GM18909 (cell line): ENCODE data around the gene PODN.

ENCODE experiments used
- ATAC-seq: cut with Tn5 transposase; IDR thresholded peaks from one replicate; pipeline ENCODE4 v1.9.1; 2021; ENCODE audit warnings: mild to moderate bottlenecking; ENCODE audit not compliant: unreplicated experiment, poor library complexity

The PODN gene

DNA sequence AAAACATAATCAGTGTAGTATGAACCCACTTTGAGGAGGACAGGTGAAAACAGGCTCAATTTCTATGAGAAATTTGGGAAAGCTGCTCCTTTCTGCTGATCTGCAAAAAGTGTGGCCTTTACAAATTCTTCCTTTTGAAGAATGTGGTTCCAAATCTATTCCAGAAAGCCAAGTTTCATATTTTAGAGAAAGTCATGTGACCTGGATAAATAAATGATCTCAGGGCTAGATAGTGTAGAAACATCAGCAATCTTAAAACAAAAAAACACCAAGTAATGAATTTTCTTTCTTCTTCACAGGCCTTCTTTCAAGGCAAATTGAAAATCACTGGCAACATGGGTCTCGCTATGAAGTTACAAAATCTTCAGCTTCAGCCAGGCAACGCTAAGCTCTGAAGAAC lies 11.7 kb upstream of the PODN start:
- no peak for ATAC-seq

DNA sequence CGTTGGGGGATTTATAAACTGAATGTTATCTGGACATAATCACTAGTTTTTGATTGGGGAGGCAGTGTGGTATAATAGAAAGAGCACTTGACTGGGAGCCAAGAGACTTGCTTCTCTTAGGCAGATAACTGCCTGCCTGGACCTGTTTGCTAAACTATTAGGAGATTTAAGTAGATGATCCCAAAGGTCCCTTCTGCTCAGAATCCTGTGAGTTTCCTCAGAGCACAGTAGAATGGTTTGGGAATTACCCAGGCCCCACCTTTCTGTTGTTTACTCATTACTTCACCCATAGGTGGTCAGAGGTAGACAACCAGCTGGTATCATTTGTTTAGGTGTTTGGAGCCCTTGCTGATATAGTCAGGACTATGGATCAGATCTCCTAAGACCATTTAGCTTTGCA lies 10.3 kb upstream of the PODN start:
- no peak for ATAC-seq

DNA sequence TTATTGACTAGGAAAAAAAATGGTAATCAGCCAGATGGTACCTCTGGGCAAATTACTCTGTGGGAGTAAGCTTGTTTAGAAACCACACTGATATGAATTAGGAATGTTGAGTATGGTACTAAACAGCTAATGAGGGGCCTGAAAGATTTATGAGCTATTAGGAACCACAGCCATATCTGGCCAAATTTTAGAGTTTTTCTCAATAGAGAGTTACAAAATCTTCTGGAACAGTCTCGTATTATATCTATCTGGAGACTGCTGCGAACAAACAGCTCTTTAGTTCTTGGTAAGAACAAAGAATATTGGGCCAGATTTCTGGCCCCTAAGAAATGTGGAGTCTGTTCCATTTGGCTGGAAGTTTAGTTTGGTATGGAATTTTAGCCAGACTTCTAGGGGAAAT lies 4.9 kb upstream of the PODN start:
- ATAC-seq, result no peak

DNA sequence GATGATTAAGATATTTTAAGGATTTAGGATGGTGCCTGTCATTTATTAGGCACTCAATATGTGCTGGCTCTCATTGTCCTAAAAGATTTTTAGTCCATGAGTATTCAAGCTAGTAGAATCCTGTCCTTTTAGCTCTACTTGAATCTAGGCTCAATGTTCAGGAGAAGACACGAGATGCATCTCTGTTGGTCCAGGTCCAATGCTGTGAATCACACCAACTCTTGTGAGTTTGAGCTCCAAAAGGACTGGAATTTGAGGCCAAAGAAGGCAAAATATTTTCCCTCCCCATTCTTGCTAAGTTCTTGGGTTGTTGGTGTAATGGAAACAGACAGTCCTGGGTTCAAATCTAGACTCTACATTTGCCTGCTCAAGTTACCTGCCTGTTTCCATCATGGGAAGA lies 1.4 kb upstream of the PODN start:
- ATAC-seq, result no peak

DNA sequence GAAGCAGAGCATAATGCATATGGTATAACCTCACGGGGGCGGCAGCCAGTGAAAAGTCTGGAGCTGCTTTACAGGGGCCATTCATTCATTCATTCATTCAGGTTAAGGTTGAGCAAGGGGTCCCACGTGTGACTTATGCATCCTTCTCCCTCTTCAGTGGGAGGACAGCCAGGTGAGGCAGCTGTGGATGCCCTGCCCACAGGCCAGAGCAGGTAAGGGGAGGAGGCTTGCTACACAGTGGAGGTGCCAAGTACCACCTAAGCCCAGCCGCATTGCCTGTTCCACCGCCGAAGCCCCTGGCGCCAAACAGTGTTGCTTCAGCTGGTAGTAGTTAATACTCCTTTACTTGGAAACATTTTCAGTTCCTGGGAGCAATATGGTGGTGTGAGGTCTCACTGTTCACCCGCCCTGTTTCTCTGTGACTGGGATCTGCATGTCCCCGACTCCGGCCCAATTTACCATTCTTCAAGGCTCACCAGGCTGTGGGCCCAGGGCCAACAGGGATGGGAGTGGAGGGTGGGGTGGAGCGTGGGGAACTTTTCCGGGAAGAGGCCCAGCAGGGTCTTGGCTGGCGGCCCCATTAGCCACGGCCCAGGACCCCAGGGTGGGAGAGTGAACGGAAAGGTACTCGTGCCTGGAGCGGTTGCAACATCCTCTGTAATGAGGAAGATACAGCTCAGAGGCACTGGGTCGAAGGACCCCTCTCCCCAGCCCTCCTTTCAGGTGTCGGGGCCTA lies 722 bp upstream of the PODN start:
- no peak for ATAC-seq

DNA sequence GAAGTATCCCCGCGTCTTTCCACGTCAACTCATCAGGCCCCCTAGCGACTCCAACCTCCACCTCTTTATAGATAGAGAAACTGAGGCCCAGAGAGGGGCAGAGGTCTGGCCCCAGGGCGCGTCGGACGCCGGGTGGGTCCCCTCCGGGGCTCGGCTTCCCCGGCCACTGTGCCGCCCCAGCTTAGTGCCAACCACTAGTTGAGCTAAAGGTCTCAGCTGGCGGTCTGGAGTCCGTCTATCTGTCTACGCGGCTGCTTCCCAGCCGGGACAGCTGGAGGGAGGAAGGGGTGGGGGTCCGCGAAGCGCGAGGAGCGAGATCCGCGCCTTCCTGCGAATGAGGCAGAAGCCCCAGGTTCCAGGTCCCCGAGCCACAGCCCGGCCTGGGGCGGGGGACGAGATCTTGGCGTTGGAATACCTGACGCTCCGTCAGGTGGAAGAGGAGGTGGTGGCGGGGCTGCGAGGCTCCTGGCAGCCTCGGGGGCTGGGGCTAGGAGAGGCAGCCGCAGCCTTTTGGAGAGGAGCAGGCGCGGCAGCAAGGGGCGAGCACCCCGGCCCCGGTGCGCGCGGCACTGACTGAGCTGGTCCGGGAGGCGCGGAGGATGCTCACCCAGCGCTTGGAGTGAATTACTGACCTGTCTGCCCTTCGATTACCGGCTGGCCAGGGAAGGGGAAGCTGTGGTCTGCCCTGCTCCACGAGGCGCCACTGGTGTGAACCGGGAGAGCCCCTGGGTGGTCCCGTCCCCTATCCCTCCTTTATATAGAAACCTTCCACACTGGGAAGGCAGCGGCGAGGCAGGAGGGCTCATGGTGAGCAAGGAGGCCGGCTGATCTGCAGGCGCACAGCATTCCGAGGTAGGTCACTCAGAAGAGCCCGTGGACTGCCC lies 937 bp downstream of the PODN start:
- no peak for ATAC-seq

DNA sequence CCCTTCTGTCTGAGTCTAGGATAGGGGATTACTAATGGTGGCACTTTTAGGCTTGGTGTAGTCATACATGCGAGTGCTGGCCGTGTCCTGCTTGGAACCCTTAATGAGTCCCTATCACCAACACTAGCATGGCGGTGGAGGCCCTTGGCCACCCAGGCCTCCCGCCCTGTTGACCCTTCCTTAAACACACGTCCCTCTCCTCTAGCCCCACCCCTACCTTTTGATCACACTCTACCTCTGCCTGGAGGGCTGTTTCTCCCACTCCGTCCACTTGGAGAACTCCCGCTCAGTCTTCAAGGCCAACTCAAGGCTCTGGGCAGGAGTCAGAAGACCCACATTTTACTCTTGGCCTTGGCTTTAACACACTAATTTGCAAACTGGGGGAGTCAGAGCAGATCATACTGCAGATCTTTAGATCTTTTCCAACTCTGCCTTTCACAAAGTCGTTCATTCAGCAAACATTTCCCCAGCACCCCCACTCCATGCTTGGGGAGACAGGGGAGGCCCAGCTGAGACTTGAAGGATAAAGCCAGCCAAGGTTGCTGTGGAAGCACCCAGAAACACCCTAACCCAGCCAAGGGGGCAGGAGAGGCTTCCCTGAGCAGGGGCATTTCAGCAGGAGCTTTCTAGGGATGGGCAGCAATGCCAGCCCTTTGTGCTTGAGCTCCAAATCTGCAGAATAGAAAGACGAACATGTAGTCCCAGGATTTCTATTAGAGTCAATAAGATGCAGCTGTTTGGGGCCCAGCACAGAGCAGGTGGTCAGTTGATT lies 1.9 kb downstream of the PODN start:
- no peak for ATAC-seq

DNA sequence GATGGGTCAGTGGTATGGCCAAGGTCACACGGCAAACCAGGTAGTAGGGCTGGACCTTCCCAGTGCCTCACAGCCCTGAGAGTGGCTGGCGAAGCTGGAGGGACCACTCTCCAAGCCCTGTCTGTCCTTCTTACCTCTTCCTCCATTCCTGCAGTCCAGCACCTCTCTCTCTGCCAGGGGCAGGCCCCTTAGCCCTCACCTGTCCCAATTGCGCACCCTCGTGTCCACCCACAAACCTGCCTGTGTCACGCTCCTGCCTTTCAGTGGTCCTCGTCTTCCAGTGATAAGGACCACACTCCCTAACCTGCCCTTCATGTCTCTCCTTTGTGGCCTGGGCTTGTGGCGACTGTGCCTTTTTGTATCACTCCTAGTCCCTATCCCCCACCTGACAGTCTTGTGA lies 3.4 kb downstream of the PODN start:
- no peak for ATAC-seq

DNA sequence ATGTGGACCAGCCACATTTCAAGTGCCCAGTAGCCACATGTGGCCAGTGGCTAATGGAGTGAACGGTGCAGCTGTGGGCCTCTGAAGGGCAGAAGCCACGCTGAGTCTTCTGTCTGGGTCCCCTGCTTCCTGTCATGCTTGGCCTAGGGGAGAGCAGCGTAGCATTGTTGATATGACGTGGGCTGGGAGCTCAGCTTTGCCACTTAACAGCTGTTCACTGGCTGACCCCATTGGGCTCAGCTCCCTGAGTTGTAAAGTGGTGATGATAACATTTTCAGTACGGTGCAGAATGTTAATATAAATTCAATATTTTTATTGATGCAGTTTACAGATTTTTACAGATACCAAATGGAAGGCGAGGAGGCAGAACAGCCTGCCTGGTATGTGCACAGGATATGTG lies 4.5 kb downstream of the PODN start:
- ATAC-seq, result no peak

DNA sequence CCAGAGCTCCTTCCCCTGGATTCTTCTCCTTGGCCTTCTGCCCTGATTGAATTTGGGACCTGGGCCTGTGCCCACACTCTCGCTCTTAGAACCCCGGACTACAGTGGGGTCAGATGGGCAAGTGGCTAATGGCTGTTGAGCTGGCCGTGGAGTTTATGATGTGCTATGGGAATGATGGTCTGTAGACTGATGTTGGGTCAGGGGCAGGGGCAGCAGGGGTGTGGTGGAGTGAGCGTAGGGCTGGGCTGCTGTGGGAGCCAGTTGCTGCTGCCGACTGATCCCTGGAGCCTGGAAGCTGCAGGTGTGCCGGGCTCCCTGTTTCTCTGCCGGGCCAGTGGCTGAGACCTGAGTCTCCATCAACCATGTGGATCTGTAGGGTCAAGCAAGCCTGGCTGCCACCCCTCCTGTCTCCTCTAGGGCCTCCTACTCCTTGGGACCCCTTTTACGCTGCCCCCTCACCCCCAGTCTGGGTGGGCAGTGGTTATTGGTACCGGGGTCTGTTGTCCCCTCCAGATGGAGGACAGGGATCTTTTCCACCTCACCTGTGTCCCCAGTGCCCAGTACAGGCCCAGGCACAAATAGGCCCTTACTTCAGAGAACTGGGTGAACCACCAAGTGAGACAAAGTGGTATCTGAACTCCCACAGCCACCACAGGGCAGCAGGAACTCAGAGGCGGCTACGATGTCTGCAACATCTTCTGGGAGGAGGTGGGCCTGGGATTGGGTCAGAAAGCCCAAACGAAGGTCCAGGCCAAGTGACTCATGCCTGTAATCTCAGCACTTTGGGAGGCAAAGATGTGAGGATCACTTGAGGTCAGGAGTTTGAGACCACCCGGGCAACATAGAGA lies 5.1 kb downstream of the PODN start:
- ATAC-seq, result no peak

DNA sequence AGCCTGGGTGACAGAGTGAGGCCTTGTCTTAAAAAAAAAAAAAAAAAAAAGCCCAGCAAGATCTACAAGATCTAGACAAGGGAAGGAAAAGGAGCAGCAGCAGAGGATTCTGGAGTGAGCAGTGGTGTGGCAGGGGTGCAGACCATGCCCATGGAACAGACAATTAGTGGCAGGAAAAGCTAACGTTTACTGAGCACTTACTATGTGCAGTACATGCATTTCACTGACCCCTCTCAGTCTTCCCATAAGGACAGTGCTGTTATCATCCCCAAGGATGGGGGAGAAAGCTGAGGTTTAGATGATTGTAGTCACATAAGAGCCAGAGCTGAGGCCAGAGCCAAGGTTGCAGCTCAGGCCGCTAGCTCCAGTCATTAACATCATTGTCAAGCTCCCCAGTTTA lies 5.9 kb downstream of the PODN start:
- ATAC-seq, result no peak

DNA sequence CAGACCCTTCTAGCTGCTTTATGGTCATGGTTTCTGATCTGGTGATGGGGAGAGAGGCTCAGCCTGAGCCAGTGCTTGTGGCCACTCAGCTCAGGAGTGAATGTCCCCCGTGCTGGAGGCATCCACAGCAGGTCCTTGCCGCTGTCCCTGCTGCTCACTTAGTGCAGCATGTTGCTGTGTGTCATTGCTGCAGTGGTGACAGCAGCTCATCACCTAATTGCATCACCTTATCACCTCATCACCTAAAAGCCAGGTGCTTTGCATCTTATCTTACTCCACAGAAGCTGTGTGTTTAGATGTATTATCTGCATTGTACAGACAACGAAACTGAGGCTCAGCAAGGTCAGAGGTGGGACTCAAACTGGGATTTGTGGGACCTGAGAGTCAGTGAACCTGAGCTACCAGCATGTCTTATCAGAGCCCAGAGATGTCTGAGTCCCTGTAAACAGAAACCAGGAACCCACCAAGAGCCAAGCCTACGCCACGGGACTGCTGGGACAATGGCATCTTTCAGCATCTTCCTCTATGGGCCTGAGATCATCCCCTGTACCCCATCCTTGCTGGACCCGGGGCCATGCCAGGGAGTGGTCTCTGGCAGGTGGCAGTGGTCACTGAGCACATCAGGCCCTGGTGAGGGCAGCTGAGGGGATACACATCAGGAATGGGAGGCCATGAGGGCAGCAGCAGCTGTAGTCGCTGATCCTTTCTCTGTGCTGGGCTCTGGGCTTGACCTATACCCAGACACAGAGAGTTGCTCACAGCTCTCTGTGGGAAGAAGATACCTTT lies 6.5 kb downstream of the PODN start:
- ATAC-seq, result no peak

DNA sequence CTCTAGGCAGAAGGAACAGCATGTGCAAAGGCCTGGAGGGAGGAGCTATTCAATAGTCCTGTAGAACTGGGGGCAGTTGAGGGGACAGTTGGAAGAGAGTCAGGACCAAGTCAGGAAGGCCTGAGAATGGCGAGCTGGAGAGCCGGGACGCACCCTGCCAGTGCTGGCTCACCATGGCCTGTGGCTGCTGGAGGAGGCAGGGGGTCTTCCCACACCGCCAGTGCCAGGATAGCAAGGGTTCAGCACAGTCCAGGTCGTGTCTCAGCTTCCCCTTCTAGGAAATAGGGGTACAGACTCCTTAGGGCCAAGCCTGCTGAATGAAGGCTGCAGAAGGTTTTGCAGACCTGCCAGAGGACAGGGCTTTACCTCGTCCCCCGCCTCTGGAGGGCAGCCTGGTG lies 7.3 kb downstream of the PODN start:
- no peak for ATAC-seq

DNA sequence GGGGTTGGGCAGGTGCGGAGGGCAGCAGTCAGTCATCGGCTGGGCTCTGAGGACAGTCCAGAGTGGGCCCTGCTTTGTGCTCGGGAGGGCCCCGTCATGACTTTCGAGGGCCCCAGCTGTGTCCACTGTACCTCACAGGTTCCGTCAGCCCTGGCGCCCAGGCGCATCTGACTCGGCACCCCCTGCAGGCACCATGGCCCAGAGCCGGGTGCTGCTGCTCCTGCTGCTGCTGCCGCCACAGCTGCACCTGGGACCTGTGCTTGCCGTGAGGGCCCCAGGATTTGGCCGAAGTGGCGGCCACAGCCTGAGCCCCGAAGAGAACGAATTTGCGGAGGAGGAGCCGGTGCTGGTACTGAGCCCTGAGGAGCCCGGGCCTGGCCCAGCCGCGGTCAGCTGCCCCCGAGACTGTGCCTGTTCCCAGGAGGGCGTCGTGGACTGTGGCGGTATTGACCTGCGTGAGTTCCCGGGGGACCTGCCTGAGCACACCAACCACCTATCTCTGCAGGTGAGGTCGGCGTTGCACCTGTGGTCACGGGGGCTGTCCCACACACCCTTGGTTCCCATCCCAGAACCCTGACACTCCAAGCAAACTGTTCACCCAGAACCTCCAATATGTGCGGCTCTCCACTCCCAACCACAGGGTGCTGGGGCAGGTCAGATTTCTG lies 7.8 kb downstream of the PODN start:
- no peak for ATAC-seq

DNA sequence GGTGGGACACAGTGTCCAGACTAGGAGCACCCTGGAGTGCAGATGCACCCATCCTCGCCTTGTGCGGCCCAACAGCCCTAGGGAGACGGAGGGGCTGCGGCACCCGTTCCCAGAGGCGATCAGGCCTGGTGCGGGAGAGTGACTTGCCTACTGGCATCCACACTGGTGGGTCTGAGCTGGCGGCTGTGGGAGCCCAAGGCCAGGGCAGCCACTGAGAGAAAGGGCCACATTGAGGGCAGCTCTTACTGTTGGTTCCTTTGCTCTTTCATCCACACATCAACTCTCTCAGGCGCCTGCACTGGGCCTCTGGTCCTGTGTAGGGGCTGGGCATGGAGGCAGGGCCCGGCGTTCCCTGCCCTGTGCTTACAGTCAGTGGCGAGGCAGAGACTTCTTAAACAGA lies 8.6 kb downstream of the PODN start:
- no peak for ATAC-seq

DNA sequence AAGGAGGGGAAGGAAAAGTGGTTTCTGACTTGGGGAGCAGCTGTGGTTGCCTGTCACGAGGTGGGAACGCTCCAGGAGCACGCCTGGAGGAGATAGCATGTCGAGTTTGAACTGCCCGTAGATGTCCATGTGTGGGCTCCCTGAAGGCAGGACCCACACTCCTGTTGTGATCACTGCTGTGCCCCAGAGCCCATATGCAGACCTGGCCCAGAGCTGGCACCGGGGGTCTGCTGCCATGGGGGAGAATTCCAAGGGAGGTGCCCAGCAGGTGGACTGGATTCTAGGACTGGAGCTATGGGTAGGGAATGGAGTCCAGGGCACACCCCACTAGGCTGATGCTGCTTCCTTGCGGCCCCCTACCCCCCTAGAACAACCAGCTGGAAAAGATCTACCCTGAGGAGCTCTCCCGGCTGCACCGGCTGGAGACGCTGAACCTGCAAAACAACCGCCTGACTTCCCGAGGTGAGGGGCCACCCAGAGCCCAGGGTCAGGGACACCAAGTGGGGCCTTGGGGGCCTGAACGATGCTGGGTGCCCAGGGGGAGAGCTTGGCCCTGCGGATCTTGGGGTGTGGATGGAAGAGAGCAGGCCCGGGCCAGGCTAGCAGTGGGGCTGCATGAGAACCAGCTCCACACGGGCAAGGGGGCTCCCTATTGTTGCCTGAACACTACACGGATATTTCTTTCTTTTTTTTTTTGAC lies 9.3 kb downstream of the PODN start:
- ATAC-seq, result no peak

DNA sequence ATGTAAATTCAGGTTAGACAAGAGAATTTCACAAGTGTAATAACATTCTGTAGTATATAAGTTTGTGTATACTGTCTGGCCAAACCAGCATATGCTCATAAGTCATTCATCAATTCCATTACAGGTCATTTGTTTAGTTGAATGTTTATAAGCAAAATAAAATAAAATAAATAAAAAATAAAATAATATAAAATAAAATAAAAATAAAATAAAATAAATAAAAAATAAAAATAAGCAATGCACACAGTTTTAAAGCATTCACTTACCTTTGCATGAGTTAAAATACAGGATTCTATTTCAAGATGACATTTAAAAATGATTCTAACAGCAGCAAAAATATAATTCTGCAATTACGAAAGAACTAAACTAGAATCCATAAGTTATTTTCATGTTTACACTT lies 9.9 kb downstream of the PODN start:
- ATAC-seq, result no peak

DNA sequence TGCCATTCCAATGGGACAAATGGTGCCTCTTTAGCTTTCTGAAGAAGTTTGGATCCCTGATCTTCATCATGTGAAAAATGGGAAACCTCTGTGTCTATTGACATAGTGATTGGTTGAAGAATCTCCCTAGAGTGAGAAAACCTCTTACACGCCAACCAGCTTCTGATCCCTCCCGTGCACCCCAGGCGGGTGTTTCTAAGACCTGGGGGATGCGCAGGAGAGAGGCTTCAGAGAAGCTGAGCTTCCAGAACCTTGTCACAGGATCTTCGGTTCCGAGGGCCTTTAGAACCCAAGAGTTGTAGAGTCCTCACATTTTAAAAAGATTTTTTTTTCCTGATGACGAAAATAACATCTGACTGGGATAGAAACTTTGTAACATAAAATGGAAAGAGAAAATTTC lies 11.3 kb downstream of the PODN start:
- ATAC-seq, result no peak
